NCI-H2107 treated with DMSO at 0.1 percent for 48 hours (cell line): ENCODE results near the gene LRRC45.

Experiments
- DNase-seq: peaks from one replicate; lab custom pipeline; 2025; ENCODE audit not compliant: unreplicated experiment; lab: John Stamatoyannopoulos, UW

Gene LRRC45

DNA sequence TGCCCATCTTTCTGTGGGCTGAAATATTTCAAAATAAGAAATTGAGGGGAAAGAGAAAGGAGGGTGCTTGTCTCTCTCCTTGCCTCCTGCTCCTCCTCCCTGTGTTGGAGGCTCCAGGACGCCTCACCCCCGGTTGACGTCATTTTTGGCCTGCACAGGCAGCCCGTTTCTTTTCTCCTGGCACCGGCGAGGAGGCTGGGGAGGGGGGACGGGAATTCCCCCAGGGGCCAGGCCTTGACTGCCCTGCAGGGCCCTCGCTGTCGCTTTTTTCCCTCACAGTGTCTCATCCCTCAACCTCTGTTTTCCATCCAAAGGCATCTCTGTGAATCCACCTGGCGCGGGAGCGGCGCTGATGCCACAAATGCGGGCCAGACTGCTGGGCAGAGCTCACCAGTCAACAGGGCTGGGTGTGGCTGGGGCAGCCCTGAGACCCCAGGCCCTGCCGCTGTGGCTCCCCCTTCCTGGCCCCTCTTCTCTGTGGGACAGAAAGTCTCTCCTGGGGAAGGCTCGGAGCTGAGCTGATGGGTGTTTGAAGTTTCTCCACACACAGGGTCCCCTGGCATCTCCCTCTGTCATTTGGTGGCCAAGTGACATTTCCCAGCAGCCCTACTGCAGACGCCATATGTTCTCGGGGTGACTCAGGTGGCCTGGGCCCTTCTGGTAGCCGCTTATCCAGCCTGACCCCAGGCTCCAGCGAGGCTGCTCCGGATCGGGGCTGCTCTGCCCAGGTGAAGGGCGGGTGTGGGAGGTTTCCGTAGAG, 16.5 kb upstream of the LRRC45 start:
- DNase-seq = no peak

DNA sequence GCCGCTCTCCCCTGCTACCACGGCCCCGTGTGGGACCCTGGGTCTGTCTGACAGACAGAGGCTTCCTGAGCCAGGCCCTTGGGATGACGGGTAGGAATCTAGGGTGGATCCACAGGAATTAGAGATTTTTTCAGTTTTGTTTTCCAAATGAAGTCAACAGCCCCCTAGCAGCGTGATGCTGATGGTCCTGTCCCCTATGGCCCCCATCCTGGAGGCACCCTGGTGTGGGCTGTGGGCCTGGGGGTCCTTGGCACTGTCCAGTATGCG, 15.9 kb upstream of the LRRC45 start:
- DNase-seq = no peak

DNA sequence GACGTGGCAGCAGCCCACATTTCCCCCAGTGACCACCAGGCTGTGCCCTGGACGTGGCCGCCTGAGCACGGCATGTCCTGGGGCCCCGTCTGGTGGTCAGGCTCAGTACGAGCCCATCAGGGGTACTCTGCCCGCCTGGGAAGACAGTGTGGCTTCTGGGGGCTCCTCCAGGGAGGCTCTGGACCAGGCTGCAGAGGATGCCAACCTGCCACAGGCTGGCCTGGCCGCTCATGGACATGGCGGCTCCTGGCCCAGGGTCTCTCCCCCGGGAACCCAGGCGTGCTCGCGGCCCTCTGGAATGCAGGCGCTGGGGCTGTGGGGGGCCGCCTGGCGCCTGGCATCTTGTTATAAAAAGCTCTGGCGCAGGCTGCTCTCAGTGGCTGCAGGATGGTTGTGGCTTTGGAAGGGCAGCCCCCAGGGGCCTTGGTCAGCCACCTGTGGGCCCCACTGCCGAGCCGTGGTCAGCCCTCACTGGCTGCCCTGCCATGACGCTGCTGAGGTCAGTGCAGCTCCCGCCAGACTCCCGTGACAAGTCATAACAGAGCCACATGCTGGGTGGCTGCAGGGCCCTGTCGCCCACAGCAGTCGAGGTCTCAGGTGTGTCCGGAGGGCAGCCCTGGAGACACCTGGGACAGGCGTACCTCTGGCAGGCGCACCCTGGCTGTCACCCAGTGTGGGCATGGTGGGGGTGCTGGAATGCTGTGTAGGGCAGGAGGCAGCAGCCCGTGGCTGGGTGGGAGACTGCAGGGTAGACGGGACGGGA, 15.4 kb upstream of the LRRC45 start:
- no peak for DNase-seq

DNA sequence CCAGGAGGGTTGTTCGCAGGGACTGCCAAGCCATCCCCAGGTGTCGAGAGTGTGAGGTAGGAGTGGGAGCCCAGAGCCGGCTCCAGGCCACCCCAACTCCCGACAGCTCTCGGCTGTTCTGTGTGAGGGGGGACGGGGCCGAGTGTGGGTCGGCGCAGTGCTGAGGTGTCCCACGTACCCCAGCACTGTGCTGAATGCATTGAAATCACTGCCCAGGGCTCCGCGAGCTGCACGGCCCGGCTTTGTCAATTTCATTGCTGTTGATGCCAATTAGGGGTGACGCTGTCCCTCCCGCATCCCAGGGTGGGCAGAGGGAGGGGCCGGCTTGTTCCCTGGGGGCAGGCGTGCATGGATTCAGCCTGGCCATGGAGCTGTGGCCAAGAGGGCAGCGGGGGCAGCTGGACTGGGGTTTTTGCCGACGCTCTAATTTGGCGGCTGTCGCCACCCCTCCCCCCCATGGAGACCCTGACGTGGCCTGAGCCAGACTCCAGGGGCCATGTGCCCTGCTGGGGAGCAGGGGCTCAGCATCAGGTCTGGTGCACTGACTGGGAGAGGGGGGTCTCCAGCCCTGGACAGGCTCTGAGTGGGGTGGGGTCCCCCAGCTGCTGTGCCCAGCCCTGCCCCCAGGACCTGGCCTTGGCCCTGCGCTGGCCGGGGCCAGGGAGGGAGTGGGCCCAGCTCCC, 14.7 kb upstream of the LRRC45 start:
- DNase-seq = no peak

DNA sequence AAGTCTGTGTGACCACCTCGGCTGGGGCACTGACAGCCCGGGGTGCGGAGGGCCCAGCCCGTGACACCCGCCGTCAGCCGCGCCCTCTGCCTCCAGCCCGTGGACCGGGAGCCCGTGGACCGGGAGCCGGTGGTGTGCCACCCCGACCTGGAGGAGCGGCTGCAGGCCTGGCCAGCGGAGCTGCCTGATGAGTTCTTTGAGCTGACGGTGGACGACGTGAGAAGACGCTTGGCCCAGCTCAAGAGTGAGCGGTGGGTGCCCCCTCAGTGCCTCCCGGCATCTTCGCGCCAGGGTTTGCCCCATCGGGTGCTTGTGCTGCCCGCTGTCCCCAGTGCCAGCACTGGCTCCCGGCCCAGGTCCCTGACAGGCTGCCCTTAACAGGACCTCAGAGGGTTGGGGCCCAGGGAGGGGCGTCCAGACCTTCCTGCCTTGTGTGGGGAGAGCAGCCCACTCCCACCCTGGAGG, 14.1 kb upstream of the LRRC45 start:
- no peak for DNase-seq

DNA sequence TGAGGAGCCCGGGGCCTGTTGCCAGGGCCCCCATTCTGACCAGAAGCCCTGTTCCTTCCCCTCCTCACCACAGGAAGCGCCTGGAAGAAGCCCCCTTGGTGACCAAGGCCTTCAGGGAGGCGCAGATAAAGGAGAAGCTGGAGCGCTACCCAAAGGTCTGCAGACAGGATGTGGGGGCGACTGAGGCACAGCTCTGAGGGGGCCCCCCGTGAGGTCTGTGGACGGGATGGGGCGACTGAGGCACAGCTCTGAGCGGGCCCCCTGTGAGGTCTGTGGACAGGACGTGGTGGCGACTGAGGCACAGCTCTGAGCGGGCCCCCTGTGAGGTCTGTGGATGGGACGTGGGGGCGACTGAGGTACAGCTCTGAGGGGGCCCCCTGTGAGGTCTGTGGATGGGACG, 13.7 kb upstream of the LRRC45 start:
- no peak for DNase-seq

DNA sequence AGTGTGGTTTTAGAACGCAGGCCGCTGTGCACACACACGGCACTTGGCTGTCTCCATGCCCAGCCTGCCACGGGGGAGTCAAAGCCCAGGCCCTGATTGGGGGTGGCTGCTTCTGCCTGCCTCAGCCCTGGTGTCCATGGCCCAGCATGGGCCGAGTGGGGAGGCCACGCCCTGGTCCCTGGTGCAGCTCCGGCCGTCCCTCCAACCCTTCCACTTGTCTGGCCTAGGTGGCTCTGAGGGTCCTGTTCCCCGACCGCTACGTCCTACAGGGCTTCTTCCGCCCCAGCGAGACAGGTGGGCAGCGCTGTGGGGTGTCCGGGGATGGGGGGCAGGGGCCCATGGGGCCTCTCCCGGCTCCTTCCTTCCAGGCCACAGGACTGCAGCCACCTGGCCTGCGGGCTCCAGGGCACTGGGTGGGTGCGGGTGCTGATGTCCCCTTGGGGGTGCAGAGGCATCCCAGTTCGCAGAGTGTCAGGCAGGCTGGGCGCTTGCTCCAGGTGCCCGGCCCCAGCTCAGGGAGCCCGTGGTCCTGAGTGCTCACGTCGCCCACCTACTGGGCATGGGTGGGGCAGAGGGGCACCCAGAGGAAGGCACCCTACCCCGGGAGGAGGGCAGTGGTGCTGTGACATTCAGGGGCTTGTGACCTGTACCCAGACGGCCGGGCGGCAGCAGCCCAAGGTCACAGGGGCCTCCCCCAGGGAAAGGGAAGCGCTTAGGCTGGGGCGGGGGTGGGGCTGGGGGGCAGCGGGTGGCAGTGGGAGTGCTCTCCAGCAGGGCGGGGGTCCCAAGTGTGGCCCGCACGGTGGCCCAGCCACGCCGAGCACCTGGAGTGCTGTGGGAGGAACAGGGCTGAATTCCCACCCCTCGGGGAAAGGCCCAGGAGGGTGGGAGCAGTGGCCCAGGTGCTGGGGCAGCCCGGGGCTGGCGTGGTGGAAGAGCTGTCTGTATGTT, 12.3 kb upstream of the LRRC45 start:
- no peak for DNase-seq

DNA sequence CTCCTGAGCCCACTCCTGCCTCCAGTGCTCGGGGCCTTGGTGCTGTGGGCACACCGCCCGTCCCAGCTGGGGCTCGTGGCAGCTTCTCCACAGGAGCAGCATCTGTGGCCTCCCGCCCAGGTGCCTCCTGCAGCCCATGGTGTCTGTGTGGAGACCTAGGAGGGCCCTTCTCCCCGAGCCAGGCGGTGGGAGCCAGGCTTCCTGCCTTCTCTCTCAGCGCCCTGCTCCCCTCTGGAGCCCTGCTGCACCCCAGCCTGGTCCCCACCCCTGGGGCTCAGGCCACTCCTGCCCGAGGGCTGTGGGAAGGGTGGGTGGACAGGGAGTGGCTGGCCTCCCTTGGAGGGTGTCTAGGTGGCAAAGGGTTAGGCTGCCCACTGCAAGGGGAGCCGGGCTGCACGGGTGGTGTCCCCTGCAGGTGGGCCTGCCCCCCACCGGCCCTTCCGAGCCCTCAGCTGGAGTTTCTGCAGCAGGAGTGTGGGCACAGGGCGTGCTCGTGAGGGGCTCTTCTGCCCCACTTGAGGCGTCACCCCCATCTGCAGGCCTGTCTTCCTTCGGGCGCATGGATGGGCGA, 11.4 kb upstream of the LRRC45 start:
- DNase-seq = no peak

DNA sequence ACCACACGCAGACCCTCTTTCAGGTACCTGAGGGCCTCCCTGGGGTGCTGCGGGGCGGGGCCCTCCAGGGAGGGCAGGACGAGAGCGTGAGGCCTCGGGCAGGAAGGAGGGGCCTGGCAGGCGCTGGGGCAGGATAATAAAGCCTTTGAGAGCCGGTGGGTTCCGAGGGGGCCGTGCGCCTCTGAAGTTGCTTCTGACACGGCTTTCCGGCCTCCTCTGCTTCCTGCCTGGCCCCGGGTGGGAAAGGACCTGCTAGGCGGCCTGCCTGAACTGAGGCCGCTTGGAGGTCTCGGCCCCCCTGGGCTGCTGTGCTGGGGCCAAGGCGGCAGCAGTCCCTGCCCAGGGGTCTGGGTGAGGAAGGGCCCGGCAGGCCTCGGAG, 10.9 kb upstream of the LRRC45 start:
- DNase-seq = no peak

DNA sequence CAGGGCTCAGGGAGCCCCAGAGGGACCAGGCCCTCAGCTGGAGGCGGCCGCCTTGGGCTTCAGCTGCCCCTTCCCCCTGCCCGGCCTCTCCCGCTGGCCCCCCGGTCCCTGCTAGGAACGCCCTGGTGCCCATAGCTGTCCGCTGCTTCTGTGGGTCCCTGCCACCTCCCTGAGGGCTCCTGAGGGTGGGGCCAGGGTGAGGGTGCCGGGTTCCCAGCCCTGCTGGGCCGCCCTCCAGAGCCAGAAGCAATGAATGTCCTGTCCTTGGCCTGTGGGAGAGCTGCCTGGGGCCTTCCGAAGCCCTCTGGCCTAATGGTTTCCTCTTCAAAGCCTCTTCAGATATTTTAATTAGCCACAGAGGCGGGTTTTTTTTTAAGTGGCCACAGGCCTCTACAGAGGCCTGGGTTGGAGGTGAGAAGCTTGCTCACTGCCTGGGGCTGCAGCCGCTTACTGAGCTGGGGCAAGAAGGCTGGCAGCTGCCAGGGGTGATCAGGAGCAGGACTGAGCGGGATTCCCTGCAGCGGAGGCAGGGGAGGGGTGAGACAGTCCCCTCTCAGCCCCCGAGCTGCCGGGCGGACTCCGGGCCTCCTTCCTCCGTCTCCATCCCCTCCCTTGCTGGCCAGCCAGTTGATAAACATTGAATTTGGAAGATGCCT, 10.3 kb upstream of the LRRC45 start:
- peak; percentile 52 for DNase-seq

DNA sequence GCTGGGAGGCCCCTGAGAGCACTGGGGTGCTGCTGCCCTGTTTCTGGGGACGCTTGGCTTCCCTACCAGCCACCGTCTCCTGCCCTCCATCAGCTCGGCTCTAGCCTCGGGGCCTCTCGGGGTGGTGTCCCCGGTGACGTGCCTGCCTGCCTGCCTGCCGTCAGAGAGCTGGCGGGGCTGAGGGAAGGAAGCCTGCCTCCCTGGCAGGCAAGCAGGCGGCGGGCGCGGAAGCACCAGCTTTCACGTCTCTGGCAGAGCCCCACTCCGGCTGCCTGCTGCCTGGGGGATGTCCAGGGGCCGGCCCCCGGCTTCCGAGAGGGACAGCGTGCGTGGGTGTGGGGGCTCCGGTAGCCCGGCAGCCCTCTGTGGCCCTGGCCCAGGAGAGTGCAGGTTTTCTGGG, 9.8 kb upstream of the LRRC45 start:
- no peak for DNase-seq

DNA sequence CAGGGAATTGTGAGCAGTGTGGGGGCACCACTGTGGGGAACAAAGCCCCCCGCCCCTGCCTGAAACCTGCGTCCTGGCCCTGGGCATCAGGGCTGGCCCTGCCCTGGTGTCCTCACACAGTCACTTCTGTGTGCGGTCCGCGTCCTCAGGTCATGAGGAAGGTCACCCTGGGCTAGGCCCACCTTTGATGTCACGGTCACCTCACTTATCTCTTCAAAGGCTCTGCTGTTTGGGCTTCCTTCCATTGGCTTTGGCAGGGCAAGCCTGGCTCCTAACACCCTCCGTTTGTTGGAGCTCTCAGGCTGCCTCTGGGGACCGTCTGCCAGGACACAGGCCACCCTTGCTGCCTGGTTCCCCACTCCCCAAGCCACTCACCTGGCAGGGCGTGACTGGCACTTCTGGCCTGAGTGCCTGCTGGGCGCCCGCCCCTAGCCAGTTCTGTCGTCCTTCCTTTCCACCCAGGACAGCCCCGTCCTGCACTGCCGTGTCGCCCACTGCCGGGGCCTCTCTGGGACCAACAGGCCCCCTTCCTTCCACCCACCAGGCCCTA, 9.3 kb upstream of the LRRC45 start:
- no peak for DNase-seq

DNA sequence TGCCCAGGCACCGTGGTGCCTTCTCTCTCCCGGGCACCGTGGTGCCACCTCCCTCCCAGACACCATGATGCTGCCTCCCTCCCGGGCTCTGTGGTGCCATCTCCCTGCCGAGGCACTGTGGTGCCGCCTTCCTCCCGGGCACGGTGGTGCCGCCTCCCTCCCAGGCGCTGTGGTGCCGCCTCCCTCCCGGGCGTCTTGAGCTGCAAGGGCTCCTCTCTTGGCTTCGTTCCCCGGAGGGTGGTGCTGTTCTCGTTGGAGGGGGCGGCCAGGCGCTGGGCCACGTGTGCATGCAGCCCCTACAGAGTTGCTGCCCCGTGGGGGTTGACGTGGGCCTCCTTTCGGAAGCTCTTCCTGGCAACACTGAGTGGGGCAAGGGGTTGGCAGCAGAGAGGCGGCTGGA, 8.7 kb upstream of the LRRC45 start:
- DNase-seq = no peak

DNA sequence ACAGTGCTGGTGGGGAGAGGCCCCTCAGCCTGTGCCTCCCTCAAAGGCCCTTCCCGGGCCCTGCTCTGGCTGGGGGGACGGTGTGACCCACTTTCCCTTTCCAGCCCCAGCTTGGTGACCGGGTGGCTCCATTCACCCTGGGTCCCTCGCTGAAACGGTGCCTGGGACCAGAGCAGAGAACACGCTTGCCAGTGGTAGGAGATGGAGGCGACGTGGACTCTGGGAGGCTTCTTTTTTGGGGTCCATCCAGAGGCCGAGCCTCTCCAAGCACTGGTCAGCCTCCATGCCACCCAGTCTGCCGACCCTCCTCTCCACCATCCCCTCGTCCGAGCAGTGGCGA, 8.2 kb upstream of the LRRC45 start:
- no peak for DNase-seq

DNA sequence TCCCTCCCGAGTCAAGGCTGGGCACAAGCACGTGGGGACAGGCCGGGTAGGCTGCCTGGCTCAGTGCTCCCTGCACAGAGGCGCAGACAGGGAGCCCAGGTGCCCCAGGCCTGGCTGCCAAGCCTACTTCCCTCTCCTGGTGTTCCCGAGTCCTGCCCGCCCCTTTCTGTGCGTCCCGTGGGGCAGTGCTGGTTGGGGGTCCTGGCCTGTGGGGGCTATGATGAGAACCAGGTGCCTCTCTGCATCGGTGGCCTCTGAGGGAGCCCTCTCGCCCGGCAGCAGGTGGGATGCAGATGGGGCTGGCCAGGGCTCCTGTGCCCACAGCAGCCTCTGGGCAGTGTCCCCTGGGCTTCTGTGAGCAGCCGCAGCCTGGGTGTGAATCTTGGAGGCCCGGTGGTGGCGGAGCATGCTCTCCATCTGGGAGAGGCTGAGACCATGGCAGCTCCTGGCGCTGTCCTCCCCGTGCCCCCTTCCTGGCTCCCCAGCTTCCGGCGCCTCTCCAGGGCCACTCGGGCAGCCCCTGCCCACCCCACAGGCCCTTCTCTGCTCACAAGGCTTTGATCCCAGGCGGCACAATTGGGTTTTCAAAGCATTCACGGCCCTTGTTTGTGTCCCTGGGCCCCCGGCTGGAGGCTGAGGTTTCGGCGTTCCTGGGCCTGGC, 7.7 kb upstream of the LRRC45 start:
- DNase-seq = no peak

DNA sequence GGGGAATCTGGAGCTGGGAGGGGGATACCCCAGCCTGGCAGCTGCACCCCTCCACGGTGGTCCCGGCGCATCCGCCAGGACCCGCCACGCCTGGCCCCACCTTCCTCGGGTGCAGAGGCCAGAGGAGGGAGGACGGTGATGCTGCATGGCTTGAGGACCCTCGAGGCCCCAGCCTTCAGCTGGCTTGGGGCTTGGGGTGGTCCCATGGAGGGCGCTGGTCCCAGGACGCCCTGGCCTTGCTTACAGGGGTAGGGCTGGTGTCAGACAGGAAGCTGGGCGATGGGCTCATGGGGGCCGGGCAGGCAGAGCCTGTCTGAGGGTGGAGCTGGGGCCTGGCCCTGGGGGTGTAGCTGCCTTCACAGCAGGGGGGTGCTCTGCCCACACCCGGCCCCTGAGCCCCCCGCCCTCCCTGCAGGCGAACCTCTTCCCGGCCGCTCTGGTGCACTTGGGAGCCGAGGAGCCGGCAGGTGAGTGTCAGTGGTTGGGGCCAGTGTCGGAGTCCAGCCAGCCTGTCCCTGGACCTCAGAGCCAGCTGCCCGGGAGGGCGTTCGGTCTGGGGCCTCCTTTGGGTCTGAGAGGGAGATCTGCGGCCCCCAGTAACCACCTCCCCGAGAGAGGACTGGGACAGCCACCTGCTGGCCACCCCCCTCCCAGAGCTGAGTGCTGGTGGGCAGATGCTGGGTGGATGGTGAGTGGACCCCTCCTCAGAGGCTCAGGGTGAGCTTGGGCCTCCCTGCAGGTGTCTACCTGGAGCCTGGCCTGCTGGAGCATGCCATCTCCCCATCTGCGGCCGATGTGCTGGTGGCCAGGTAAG, 6.8 kb upstream of the LRRC45 start:
- no peak for DNase-seq

DNA sequence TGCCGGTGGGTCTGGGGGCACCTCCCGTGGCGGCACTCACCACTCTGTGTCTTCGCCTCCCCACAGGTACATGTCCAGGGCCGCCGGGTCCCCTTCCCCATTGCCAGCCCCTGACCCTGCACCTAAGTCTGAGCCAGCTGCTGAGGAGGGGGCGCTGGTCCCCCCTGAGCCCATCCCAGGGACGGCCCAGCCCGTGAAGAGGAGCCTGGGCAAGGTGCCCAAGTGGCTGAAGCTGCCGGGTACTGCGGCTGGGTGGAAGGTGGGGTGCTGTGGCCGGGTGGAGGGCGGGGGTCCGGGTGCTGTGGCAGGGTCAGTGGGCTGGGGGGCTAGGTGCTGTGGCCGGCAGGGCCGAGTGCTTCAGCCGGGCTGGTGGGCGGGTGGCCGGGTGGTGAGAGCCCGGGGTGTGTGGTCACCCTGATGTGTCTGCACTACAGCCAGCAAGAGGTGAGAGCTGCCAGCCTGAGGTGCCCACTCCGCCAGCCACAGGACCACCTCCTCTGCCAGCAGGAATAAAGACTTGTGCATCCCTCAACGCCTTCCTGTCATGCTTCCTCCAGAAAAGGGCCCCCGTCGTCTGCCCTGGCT, 6.1 kb upstream of the LRRC45 start:
- no peak for DNase-seq

DNA sequence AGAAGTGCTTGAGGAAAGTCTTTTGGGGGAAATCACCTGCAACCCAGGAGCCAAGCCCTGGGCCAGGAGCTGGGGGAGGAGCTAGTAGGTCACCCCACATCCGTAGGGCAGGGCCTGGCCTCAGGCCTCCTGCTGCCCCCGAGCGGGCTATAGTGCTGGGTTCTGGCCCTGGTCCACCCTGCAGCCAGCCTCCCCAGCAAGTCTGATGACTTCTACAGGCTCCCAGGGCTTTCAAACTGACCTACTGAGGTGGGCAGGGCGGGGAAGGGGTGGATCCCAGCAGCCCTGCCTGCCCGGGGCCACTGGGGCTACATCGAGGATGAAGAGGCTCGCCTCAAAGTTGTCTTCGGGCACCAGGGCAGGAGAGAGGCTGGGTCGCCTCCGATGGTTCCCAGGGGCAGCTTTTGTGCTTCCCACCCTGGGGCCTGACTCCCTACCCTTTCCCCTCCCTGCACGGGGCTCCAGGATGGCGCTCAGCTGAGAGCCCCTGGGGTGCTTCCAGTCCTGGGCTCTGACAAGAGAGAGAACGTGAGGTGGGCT, 5.4 kb upstream of the LRRC45 start:
- DNase-seq = no peak
